Cardiac septum (tissue), 1 donor: ENCODE results near the gene INHBB. TPM values are rescaled to one million over a fixed set of nuclear protein-coding genes. Genes with fewer than 3 reads are reported as not detected.

Experiments used
- DNase-seq: peaks from one replicate; pipeline ENCODE4 v3.0.0-alpha.2; 2020; ENCODE audit warnings: low spot score
- intact Hi-C: fragments of 100-400 bp; cut with DNase I; formaldehyde crosslinking; loops from one replicate; pipeline ENCODE4 v1.14.0; 2022
- total RNA-seq: library from RNA; stranded (reverse); fragmentation: NEBNext Ultra II Directional; extraction: Animal tissue kit (Norgen Biotek cat#: 25700); gene quantifications from one replicate; pipeline ENCODE4 v1.2.1, GENCODE V29; 2021
- donor health status: DM: no; HTN: no; CAD: no.

INHBB gene
- total RNA-seq, 1 donor from 2014 or later: 2.8 TPM

- no peak for DNase-seq
- intact Hi-C loops: no loop called here
These were observed 14.8 kb upstream of the INHBB start for GRCh38 chr2:120330946-120331822.

GRCh38 chr2:120331903-120332302 lies 14.0 kb upstream of the INHBB start:
- no peak for DNase-seq
- intact Hi-C loops: no loop called here

- no peak for DNase-seq
- intact Hi-C loops: no loop called here
These were observed 13.6 kb upstream of the INHBB start for GRCh38 chr2:120332384-120332783.

- intact Hi-C loops: no loop called here
- no peak for DNase-seq
These were observed 11.9 kb upstream of the INHBB start for GRCh38 chr2:120334068-120334467.

GRCh38 chr2:120336749-120337148 lies 9.2 kb upstream of the INHBB start:
- DNase-seq: no peak

GRCh38 chr2:120338015-120338414 lies 7.9 kb upstream of the INHBB start:
- no peak for DNase-seq
- intact Hi-C loops: no loop called here

More at GRCh38 chr2:120336749-120337148, 9.2 kb upstream of the INHBB start:
- intact Hi-C loops: no loop called here

- no peak for DNase-seq
- intact Hi-C loops: loop anchor here (5.0 to 10.0 kb wide), 2 partner anchors 95 to 733 kb away; no protein-coding TSS in a partner anchor
These were observed 4.0 kb upstream of the INHBB start for GRCh38 chr2:120341977-120342376.

- no peak for DNase-seq
- intact Hi-C loops: loop anchor here (5.0 to 10.0 kb wide), 2 partner anchors 95 to 732 kb away; no protein-coding TSS in a partner anchor
These were observed 3.5 kb upstream of the INHBB start for GRCh38 chr2:120342446-120342845.

- DNase-seq: no peak
- intact Hi-C loops: loop anchor here (1.0 to 10.0 kb wide), 5 partner anchors 94 to 732 kb away; no protein-coding TSS in a partner anchor
These were observed 2.9 kb upstream of the INHBB start for GRCh38 chr2:120343100-120343432.

- intact Hi-C loops: loop anchor here (1.0 to 10.0 kb wide), 5 partner anchors 94 to 731 kb away; no protein-coding TSS in a partner anchor
- peak; percentile 93 for DNase-seq
These were observed 2.4 kb upstream of the INHBB start for GRCh38 chr2:120343433-120344105.

- intact Hi-C loops: loop anchor here (5.0 to 10.0 kb wide), 2 partner anchors 93 to 730 kb away; no protein-coding TSS in a partner anchor
- DNase-seq: no peak
These were observed 1.5 kb upstream of the INHBB start for GRCh38 chr2:120344214-120344975.

GRCh38 chr2:120344976-120345581 lies 857 bp upstream of the INHBB start:
- intact Hi-C loops: loop anchor here (5.0 to 10.0 kb wide), 2 partner anchors 92 to 730 kb away; no protein-coding TSS in a partner anchor
- no peak for DNase-seq

- DNase-seq: no peak
- intact Hi-C loops: loop anchor here (10.0 kb wide), 1 partner anchor 729 kb away; no protein-coding TSS in a partner anchor
These were observed 328 bp upstream of the INHBB start for GRCh38 chr2:120345608-120346007.

- intact Hi-C loops: loop anchor here (10.0 kb wide), 1 partner anchor 728 kb away; no protein-coding TSS in a partner anchor
- no peak for DNase-seq
These were observed 877 bp downstream of the INHBB start for GRCh38 chr2:120346667-120347358.

GRCh38 chr2:120347396-120348060 lies 1.6 kb downstream of the INHBB start:
- intact Hi-C loops: loop anchor here (10.0 kb wide), 1 partner anchor 727 kb away; no protein-coding TSS in a partner anchor
- DNase-seq: no peak

GRCh38 chr2:120348134-120348736 lies 2.3 kb downstream of the INHBB start:
- no peak for DNase-seq
- intact Hi-C loops: loop anchor here (10.0 kb wide), 1 partner anchor 727 kb away; no protein-coding TSS in a partner anchor

GRCh38 chr2:120348737-120349439 lies 3.0 kb downstream of the INHBB start:
- intact Hi-C loops: loop anchor here (10.0 kb wide), 1 partner anchor 726 kb away; no protein-coding TSS in a partner anchor
- DNase-seq: no peak
